Mesothelial cell of epicardium (in vitro differentiated cells): ENCODE measurements around the gene FSIP1. TPM values are rescaled to one million over a fixed set of nuclear protein-coding genes. Genes with fewer than 3 reads are reported as not detected.

Experiments
- DNase-seq, 2 experiments: peaks; one replicate each; pipeline ENCODE4 v3.0.0; 2021; ENCODE audit warnings: low spot score in 2 of 2; ENCODE audit not compliant: unreplicated experiment in 2 of 2
- H3K27ac Mint-ChIP-seq: 2 replicates; pipeline ENCODE4 v1.8.0; 2021; ENCODE audit warnings: mixed read lengths
- H3K27me3 Mint-ChIP-seq: 2 replicates; pipeline ENCODE4 v1.8.0; 2021; ENCODE audit warnings: low read depth, mixed read lengths
- H3K36me3 Mint-ChIP-seq: 2 replicates; pipeline ENCODE4 v1.8.0; 2021; ENCODE audit warnings: mixed read lengths
- H3K4me1 Mint-ChIP-seq: 2 replicates; pipeline ENCODE4 v1.8.0; 2021; ENCODE audit warnings: mixed read lengths
- H3K4me3 Mint-ChIP-seq: 2 replicates; pipeline ENCODE4 v1.8.0; 2021; ENCODE audit warnings: mild to moderate bottlenecking, moderate library complexity, mixed read lengths
- H3K9me3 Mint-ChIP-seq: 2 replicates; pipeline ENCODE4 v1.8.0; 2021; ENCODE audit warnings: mixed read lengths
- total RNA-seq: library from RNA; stranded (reverse); gene quantifications from 3 replicates; pipeline ENCODE4 v1.2.1, GENCODE V29; 2021
- TF ChIP-seq, protein P1 (sequence below): fragments of 200-600 bp; sonication (generic); IDR thresholded peaks from one replicate; pipeline ENCODE4 v1.5.0; 2021; ENCODE audit warnings: antibody characterized with exemption; ENCODE audit not compliant: unreplicated experiment

Gene FSIP1
- total RNA-seq, 1 donor from 2014 or later = 0.74 TPM

DNA sequence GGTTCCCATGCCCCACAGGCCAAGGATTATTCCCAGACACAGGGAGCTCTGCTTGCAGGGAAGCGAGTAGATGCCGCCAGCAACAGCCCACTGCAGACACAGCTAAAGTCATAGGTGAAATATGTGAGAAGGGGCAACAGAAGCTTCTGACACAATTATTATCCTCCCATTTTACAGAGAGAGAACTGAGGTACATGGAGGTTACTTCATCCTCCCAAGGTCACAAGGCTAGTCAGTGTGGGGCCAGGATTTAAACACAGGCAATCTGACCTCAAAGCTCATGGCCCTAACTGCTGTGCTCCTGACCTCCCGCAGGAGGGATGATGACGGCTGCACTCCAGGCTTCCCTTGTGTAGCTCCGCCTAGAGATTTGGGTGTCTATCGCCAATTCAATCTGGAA is 15.7 kb upstream of the FSIP1 start:
- no peak overlapping the region for H3K27ac Mint-ChIP-seq
- H3K9me3 Mint-ChIP-seq = no peaks in the 10 kb centered on the region
- peaks cover 13% of the 10 kb centered on the region for H3K4me1 Mint-ChIP-seq
- H3K36me3 Mint-ChIP-seq = no peaks in the 10 kb centered on the region
- no peak overlapping the region for H3K4me3 Mint-ChIP-seq
- TF ChIP-seq, protein P1, sequence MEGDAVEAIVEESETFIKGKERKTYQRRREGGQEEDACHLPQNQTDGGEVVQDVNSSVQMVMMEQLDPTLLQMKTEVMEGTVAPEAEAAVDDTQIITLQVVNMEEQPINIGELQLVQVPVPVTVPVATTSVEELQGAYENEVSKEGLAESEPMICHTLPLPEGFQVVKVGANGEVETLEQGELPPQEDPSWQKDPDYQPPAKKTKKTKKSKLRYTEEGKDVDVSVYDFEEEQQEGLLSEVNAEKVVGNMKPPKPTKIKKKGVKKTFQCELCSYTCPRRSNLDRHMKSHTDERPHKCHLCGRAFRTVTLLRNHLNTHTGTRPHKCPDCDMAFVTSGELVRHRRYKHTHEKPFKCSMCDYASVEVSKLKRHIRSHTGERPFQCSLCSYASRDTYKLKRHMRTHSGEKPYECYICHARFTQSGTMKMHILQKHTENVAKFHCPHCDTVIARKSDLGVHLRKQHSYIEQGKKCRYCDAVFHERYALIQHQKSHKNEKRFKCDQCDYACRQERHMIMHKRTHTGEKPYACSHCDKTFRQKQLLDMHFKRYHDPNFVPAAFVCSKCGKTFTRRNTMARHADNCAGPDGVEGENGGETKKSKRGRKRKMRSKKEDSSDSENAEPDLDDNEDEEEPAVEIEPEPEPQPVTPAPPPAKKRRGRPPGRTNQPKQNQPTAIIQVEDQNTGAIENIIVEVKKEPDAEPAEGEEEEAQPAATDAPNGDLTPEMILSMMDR = no peak
- DNase-seq = no peak
- H3K27me3 Mint-ChIP-seq = no peaks in the 10 kb centered on the region

- peaks cover 19% of the 10 kb centered on the region for H3K4me1 Mint-ChIP-seq
- H3K27me3 Mint-ChIP-seq = no peaks in the 10 kb centered on the region
- no peaks in the 10 kb centered on the region for H3K9me3 Mint-ChIP-seq
- H3K27ac Mint-ChIP-seq = no peak overlapping the region
- no peak overlapping the region for H3K4me3 Mint-ChIP-seq
- H3K36me3 Mint-ChIP-seq = no peaks in the 10 kb centered on the region
- TF ChIP-seq, protein P1 = no peak
- no peak for DNase-seq
Measured at GRCh38 chr15:39797407-39797806, 14.8 kb upstream of the FSIP1 start.

DNA sequence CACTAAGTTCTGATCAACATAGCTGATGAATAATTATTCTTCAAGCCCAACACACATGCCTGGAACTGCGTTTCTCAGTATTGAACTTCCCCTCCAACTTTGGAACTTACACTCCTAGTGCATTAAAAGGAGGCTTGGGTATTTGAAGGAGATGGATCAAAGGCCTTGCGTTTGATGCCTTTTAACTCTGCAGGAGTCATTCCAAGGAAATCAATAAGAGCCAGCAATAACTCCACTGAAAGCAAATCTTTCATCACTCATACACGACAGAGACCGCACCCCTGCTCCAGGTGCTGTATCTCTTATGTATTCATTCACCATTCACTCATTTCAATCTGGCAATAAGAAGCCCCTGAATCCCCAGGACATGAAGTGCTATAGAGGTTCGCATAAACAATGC is 14.0 kb upstream of the FSIP1 start:
- no peak for DNase-seq
- no peaks in the 10 kb centered on the region for H3K27me3 Mint-ChIP-seq
- TF ChIP-seq, protein P1 = no peak
- no peaks in the 10 kb centered on the region for H3K9me3 Mint-ChIP-seq
- H3K4me1 Mint-ChIP-seq = peaks cover 19% of the 10 kb centered on the region
- H3K4me3 Mint-ChIP-seq = no peak overlapping the region
- no peaks in the 10 kb centered on the region for H3K36me3 Mint-ChIP-seq
- H3K27ac Mint-ChIP-seq = no peak overlapping the region

- Mint-ChIP-seq H3K9me3 (no peaks in the 10 kb centered on the region), H3K36me3 (no peaks in the 10 kb centered on the region), H3K27me3 (no peaks in the 10 kb centered on the region), H3K4me1 (peaks cover 19% of the 10 kb centered on the region), H3K27ac (no peak overlapping the region), H3K4me3 (no peak overlapping the region)
- no peak for DNase-seq
- TF ChIP-seq, protein P1 = no peak
Measured at GRCh38 chr15:39795486-39795885, 12.8 kb upstream of the FSIP1 start.

DNA sequence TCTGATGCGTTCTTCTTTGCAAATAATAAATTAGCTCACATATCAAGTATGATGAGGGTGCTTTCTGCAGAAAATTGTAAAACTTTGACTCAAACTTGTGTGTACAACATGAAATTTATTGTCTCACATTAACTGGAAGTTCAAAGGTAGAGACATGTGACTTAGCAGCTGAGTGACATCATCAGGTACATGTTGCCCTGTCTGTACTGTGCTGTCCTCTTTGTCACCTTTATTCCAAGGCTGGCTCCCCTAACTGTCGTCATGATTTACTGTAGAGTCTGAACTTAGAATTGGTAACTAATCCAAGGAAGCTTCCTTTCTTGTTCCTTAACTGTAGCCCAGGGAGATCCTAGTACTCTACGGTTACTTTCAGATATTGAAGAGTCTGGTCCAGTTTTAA is 12.3 kb upstream of the FSIP1 start:
- no peak for DNase-seq
- H3K36me3 Mint-ChIP-seq = no peaks in the 10 kb centered on the region

More for the DNA sequence above, 12.3 kb upstream of the FSIP1 start:
- H3K27ac Mint-ChIP-seq = no peak overlapping the region
- TF ChIP-seq, protein P1 = no peak
- H3K9me3 Mint-ChIP-seq = no peaks in the 10 kb centered on the region
- peaks cover 19% of the 10 kb centered on the region for H3K4me1 Mint-ChIP-seq
- H3K4me3 Mint-ChIP-seq = no peak overlapping the region
- no peaks in the 10 kb centered on the region for H3K27me3 Mint-ChIP-seq
